ENCODE results near the gene NF2. TPM values are rescaled to one million over a fixed set of nuclear protein-coding genes. Genes with fewer than 3 reads are reported as not detected.

NF2 gene
- total and polyA plus RNA-seq, 9 donors, result 6.8 to 51.3 (median 30.6) TPM

DNA sequence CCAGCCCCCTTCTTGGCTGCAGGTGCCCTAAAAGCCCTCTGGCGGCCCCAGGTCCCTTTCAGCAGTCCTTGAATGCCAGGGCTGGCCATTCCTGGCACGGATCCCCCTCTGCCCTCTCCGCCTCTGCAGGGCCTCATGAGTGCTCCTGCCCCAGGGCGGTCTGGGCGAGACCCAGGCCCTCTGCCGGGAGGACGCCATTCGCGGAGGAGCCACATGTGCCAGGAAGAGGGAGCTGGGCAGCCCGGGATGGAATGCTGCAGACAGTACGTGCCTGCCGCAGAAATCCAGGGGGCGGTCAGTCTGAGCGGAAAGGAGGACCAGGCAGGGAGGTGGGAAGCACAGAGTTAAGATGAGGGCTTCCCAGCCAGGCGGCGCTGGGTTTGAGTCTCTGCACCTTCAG, 119.2 kb downstream of the NF2 start:
- no peak for TF ChIP-seq EP300 (IDR thresholded peaks at IDR 0.05)
- TF ChIP-seq POLR2A (IDR thresholded peaks at IDR 0.05), result no peak
- TF ChIP-seq, protein P1, sequence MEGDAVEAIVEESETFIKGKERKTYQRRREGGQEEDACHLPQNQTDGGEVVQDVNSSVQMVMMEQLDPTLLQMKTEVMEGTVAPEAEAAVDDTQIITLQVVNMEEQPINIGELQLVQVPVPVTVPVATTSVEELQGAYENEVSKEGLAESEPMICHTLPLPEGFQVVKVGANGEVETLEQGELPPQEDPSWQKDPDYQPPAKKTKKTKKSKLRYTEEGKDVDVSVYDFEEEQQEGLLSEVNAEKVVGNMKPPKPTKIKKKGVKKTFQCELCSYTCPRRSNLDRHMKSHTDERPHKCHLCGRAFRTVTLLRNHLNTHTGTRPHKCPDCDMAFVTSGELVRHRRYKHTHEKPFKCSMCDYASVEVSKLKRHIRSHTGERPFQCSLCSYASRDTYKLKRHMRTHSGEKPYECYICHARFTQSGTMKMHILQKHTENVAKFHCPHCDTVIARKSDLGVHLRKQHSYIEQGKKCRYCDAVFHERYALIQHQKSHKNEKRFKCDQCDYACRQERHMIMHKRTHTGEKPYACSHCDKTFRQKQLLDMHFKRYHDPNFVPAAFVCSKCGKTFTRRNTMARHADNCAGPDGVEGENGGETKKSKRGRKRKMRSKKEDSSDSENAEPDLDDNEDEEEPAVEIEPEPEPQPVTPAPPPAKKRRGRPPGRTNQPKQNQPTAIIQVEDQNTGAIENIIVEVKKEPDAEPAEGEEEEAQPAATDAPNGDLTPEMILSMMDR (IDR thresholded peaks at IDR 0.05), result no peak
- no peaks in the 10 kb centered on the region for H3K4me1 ChIP-seq (ENCODE audit: insufficient read depth)
- no peak overlapping the region for H3K4me3 ChIP-seq
- H3K9me3 ChIP-seq, result no peaks in the 10 kb centered on the region
- intact Hi-C loops (cut with DNase I), result no loop called here
- H3K27ac ChIP-seq, result no peak overlapping the region
- no peak for DNase-seq
- WGBS, 3 donors, result 66 to 76% (median 70%) methylated on average over 16 of the region's 16 CpGs
- no peaks in the 10 kb centered on the region for H3K27me3 ChIP-seq
- no peaks in the 10 kb centered on the region for H3K36me3 ChIP-seq

DNA sequence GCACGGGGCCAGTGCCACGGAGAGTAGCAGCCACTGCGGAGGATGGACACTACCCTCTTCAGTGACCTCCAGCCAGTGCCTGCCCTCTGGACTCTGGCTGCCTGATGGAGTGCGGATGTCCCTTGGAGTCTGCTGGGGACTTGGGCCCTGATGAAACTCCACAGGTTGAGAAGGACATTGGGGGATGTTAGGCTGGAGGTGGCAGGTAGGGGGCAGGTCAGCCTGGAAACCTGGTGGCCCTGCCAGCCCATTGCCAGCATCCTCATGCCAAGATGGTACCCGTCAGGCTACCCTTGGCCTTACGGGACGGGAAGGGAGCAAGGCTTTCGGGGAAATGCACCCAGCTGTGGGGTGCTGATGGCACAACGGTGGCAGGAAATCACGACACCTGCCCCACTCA, 120.3 kb downstream of the NF2 start:
- Histone ChIP-seq H3K27me3 (no peaks in the 10 kb centered on the region), H3K36me3 (no peaks in the 10 kb centered on the region), H3K27ac (no peak overlapping the region), H3K4me1 (ENCODE audit: insufficient read depth) (no peaks in the 10 kb centered on the region), H3K9me3 (no peaks in the 10 kb centered on the region), H3K4me3 (no peak overlapping the region)
- intact Hi-C loops (cut with DNase I), result no loop called here
- WGBS, 3 donors, result 78 to 91% (median 89%) methylated on average over 10 of the region's 10 CpGs
- no peak for DNase-seq
- TF ChIP-seq, protein P1 (IDR thresholded peaks at IDR 0.05), result no peak
- TF ChIP-seq EP300 (IDR thresholded peaks at IDR 0.05) (no peak), POLR2A (IDR thresholded peaks at IDR 0.05) (no peak)

DNA sequence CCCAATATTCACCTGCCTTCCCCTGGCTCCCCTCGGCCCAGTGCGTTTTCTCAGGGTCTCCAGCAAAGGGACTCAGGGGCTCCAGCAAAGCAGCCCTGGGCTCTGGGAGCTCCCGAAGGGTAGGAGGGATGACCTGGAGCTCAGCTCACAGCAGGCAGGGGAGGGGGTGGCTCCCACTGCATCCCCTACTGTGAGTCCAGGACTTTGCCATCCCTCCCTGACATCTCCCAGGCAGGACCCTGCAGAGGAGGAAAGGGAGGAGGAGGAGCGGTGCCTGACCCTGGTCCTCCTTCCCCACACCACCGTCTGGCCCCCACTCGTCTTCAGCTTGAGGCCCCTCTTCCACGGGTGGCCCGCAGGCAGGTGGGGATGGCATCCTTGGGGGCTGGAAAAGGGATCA, 121.4 kb downstream of the NF2 start:
- Histone ChIP-seq H3K4me3 (no peak overlapping the region), H3K27me3 (no peaks in the 10 kb centered on the region), H3K27ac (no peak overlapping the region), H3K36me3 (no peaks in the 10 kb centered on the region), H3K4me1 (ENCODE audit: insufficient read depth) (no peaks in the 10 kb centered on the region), H3K9me3 (no peaks in the 10 kb centered on the region)
- intact Hi-C loops (cut with DNase I), result no loop called here
- TF ChIP-seq, protein P1 (IDR thresholded peaks at IDR 0.05), result no peak
- WGBS, 3 donors, result 42 to 64% (median 45%) methylated on average over 8 of the region's 8 CpGs
- DNase-seq, result no peak

DNA sequence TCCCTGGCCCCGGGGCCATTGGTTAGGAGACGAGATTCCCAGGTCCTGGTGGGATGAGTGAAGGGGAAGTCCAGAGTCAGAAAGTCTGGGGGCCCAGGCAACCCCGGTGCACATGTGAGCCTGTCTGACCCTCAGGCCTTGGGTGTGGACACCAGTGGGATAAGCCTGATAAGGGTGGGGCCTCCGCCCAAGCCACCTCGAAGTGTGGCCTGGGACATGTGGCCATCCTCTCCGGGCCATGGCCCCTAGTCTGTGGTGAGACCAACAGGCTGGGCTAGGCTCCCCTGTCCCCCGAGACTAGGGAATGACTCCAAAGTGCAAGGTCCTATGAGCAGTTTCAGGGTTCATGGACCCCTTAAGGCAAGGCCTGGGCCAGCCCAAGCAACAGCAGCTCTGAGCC, 122.7 kb downstream of the NF2 start:
- intact Hi-C loops (cut with DNase I), result no loop called here
- no peak for DNase-seq
- no peaks in the 10 kb centered on the region for H3K36me3 ChIP-seq
- no peak overlapping the region for H3K27ac ChIP-seq
- 61 to 70% (median 69%) methylated on average over 4 to 7 of the region's 7 CpGs for WGBS, 3 donors
- no peaks in the 10 kb centered on the region for H3K27me3 ChIP-seq
- TF ChIP-seq POLR2A (IDR thresholded peaks at IDR 0.05) (no peak), EP300 (IDR thresholded peaks at IDR 0.05) (no peak)
- TF ChIP-seq, protein P1 (IDR thresholded peaks at IDR 0.05), result no peak
- H3K9me3 ChIP-seq, result no peaks in the 10 kb centered on the region
- no peak overlapping the region for H3K4me3 ChIP-seq
- H3K4me1 ChIP-seq (ENCODE audit: insufficient read depth), result no peaks in the 10 kb centered on the region

Measured in ovary (tissue), 9 donors.